Right cardiac atrium (tissue), 5 donors: ENCODE measurements around the gene FAM83E. TPM values are rescaled to one million over a fixed set of nuclear protein-coding genes. Genes with fewer than 3 reads are reported as not detected.

ENCODE experiments used
- ATAC-seq, 2 donors: fragments of 200-7000 bp; cut with Tn5 transposase; one replicate each; pipeline versions ENCODE4 v1.8.0 to v1.9.1; 2020; ENCODE audit warnings: moderate library complexity in 2 of 2, mild to moderate bottlenecking in 1 of 2
- DNase-seq, 3 donors: peaks; one replicate each; pipeline ENCODE4 v3.0.0-alpha.2; 2020
- H3K27ac ChIP-seq: one replicate; pipeline ENCODE4 v1.5.1; 2013; ENCODE audit warnings: mild to moderate bottlenecking, low read length, control low read depth, moderate library complexity
- H3K27me3 ChIP-seq: one replicate; pipeline ENCODE4 v1.6.1; 2013; ENCODE audit not compliant: control insufficient read depth, insufficient read depth
- H3K4me1 ChIP-seq: one replicate; pipeline ENCODE4 v1.6.1; 2013; ENCODE audit warnings: low read length; ENCODE audit not compliant: control insufficient read depth, insufficient read depth
- H3K4me3 ChIP-seq: one replicate; pipeline ENCODE4 v1.5.1; 2013; ENCODE audit warnings: low read length, control low read depth
- H3K9me3 ChIP-seq: one replicate; pipeline ENCODE4 v1.6.1; 2013; ENCODE audit warnings: low read length; ENCODE audit not compliant: control insufficient read depth
- WGBS: extraction: QIAGEN DNeasy Blood & Tissue Kit; methylation state at CpG from one replicate; pipeline ENCODE4 v1.1.7; 2013; 5-methylcytosine and 5-hydroxymethylcytosine counted together
- intact Hi-C, 4 donors: fragments of 100-400 bp; cut with DNase I; formaldehyde crosslinking; loops; one replicate each; pipeline versions ENCODE4 v1.11.0 to v1.14.0; 2022 to 2023
- polyA plus RNA-seq: library from polyadenylated mRNA; stranded (reverse); fragments of 200-250 nt; gene quantifications from one replicate; pipeline ENCODE4 v1.2.3, GENCODE V29; 2013
- total RNA-seq, 4 donors: library from RNA; stranded (reverse); fragmentation: NEBNext Ultra II Directional; extraction: Animal tissue kit (Norgen Biotek cat#: 25700); gene quantifications; one replicate each; pipeline ENCODE4 v1.2.1, GENCODE V29; 2021
- donor health status: healthy with polysubstance abuse.
- donor health status: DM: no; HTN: yes; CAD: no.
- donor health status: DM: no; HTN: no; CAD: no.
- donor health status: DM: no; HTN: yes; CAD: no; lungs with severe emphysema.
- donor health status: DM: yes; HTN: yes; CAD: no.

FAM83E gene
- total and polyA plus RNA-seq, 5 donors: 0.20 to 0.33 TPM; not detected in 3

DNA sequence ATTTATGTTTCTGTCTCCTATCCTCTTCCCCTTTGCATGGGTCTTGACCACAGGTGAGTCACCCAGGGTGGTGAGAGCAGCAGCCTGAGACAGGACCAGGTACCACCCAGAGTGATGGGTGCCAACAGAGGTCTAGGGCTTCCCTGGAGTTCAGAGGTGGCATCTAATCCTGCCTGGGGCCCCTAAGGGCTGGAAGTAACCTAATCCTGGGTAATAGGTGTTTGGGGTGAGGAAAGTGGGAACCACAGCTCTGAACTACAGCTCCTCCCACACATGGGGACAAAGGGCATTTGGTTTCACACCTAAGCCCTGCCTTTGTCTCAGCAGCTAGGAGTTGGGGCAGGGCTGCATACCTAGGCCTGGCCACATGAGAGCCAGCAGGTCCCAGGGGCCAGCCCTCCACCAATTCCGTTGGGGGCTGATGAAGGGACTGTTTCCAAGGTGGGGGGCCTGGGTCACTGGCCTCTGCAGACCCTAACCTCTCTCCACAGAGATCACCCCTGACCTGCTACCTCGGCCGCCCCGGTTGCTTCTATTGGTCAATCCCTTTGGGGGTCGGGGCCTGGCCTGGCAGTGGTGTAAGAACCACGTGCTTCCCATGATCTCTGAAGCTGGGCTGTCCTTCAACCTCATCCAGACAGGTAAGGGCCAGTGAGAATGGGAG, 12.5 kb upstream of the FAM83E start:
- DNase-seq: no peak
- no peak for ATAC-seq
- Histone ChIP-seq H3K27ac (no peak overlapping the region), H3K4me3 (no peak overlapping the region), H3K9me3 (no peaks in the 10 kb centered on the region), H3K27me3 (no peaks in the 10 kb centered on the region), H3K4me1 (peaks cover 2% of the 10 kb centered on the region)
- intact Hi-C loops: no loop called here
- 78% methylated on average over 6 of the region's 6 CpGs for WGBS

DNA sequence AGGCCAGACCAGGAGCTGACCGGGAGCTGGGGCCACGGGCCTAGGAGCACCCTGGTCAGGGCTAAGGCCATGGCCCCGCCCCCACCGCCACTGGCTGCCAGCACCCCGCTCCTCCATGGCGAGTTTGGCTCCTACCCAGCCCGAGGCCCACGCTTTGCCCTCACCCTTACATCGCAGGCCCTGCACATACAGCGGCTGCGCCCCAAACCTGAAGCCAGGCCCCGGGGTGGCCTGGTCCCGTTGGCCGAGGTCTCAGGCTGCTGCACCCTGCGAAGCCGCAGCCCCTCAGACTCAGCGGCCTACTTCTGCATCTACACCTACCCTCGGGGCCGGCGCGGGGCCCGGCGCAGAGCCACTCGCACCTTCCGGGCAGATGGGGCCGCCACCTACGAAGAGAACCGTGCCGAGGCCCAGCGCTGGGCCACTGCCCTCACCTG, 11.0 kb upstream of the FAM83E start:
- 94% methylated on average over 30 of the region's 30 CpGs for WGBS
- no peak for ATAC-seq
- no peak overlapping the region for H3K27ac ChIP-seq
- H3K4me1 ChIP-seq: no peaks in the 10 kb centered on the region
- no peak overlapping the region for H3K4me3 ChIP-seq
- intact Hi-C loops: no loop called here
- no peaks in the 10 kb centered on the region for H3K9me3 ChIP-seq
- DNase-seq: peak; percentile 34 to 73 (median 66)
- no peaks in the 10 kb centered on the region for H3K27me3 ChIP-seq

DNA sequence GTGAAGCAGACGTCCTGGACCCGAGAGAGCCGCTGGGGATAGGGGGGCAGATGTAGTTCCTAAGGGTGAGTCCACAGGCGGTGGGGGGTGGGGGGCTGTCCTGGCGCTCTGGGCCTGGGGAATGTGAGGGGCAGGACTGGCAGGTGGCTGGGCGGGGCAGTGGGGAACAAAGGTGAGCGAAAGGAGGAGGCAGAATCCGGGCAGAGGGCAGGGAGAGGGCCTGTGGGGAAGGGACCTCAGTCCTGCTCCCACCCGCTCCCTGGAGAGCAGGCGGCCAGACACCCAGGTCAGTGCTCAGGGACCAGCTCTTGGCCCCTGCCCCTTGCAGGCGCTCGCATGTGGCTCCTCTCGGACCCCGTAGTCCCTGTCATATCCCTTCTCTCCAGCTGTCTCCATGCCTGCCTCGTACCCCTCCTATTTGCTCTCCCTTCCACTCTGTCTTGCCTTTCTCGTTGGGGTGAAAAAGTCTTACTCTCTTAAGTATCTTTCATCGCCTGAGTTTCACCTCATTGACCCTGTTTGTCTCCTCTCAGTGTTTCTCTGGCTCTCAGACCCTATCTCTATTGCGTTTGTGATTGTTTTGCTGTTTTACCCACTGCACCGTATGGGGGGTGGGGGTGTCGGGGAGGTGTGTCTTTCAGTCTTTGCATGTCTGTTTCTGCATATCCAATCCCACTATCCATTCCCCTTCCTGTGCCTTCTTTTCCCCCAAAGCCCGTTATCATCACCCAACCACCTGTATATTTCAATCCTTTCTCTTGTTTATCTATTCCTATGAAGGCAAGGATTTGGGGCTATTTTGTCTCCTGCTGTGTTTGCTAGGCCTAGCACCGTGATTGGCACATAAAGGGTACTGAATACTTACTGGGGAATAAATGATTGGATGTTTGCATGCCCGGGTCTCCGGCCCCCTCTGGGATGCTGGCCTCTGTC, 10.2 kb upstream of the FAM83E start:
- Histone ChIP-seq H3K9me3 (no peaks in the 10 kb centered on the region), H3K27me3 (no peaks in the 10 kb centered on the region), H3K4me1 (no peaks in the 10 kb centered on the region), H3K4me3 (peak overlapping the region; percentile 43), H3K27ac (no peak overlapping the region)
- DNase-seq: peak; percentile 31 to 74 (median 66)
- no peak for ATAC-seq
- WGBS: 55% methylated on average over 24 of the region's 24 CpGs
- intact Hi-C loops: no loop called here

DNA sequence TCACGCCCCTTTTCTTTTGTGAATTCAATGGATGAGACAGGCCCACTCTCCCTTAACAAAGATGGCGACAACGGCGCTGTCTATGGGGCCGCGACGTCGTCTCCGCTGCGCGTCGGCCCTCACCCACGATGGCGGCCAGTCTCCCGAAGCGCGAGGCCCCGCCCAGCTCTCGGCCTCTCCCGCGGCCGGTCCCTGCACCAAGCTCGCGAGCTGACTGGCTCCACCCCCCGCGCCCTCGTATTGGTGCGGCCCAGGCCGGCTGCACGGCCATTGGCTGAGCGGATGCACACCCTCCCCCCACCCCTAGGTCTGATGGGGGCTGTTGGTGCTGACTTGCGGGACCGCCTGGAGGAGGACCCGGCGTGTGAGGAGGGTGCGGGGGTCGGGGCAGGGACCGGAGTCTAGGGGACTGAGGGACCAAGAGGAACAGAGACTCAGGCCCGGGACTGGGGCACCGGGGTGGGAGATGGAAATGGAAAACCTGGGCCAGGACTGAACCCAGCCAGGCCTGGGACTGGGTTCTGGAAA, 9.3 kb upstream of the FAM83E start:
- no peaks in the 10 kb centered on the region for H3K9me3 ChIP-seq
- intact Hi-C loops: no loop called here
- peak overlapping the region; percentile 43 for H3K4me3 ChIP-seq
- no peaks in the 10 kb centered on the region for H3K27me3 ChIP-seq
- DNase-seq: peak; percentile 99 to 100 (median 100)
- WGBS: 1% methylated on average over 40 of the region's 40 CpGs
- peak; percentile 88 to 89 for ATAC-seq
- no peaks in the 10 kb centered on the region for H3K4me1 ChIP-seq
- peak overlapping the region; percentile 69 for H3K27ac ChIP-seq

DNA sequence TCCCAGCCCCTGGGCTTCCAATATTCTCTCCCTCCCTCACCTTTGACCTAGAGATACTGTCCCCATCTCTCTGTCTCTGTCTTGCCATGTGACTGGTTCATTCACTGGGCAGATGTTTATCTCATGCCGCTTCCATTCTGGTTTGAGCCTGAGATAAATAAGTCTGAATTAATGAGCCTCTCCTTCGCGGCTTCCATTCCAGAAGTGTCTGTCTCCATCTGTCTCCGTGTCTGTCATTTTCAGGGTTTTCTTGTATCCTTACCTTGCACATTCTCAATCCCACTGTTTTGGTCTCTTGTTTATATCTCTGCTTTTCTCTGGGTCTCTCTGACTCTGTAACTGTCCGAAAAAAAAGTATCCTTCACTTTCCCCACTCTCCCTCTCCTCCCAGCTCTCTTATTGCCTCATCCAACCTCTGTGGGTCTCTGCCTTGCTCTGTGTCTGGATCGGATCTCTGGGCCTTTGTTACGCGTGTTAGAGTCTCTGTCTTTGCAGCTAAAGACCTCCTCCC, 8.7 kb upstream of the FAM83E start:
- 18% methylated on average over 8 of the region's 8 CpGs for WGBS

DNA sequence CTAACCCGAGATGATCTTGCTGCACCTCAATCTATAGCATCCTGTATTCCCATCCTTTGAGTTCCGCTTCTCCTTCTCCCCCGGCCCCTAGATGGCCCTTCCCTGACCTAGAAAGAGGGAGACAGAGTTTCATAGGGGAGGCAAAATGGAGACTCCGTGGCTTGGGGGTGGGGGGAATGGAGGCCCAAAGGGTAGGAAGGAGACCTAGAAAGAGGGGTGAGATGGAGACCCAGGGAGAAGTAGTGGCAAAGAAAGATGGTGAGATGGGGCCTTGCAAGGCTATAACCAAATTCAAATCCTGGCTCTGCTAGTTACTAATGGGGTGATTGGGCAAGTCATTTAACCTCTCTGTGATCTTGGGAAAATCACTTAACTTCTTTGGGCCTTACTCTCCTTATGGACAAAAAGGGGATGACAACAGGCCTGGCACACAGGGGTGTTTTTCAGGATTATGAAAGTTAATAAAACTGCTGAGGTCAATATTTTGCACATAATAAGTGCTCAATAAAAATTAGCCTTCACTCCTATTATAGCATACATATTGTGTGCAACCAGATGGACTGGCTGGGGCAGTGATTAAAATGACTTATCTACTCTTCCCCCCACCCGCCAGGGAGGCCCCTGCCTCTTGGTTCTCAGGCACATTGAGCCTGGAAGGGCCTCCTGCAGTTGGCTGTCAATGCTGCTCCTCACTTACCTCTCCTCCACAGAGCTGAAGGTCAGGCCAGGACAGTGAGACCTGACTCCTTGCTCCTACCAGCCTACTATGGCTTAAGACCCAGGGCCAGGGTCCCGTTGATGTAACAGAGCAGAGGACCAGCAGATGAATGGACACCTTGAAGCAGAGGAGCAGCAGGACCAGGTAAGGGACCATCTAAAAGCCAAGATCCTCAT, 5.1 kb upstream of the FAM83E start:
- no peaks in the 10 kb centered on the region for H3K27me3 ChIP-seq
- DNase-seq (no peak), ATAC-seq (no peak)

More for the DNA sequence above, 8.7 kb upstream of the FAM83E start:
- no peak for DNase-seq
- ATAC-seq: no peak
- Histone ChIP-seq H3K27ac (peak overlapping the region; percentile 69), H3K4me3 (no peak overlapping the region), H3K4me1 (no peaks in the 10 kb centered on the region), H3K9me3 (no peaks in the 10 kb centered on the region), H3K27me3 (no peaks in the 10 kb centered on the region)
- intact Hi-C loops: no loop called here

DNA sequence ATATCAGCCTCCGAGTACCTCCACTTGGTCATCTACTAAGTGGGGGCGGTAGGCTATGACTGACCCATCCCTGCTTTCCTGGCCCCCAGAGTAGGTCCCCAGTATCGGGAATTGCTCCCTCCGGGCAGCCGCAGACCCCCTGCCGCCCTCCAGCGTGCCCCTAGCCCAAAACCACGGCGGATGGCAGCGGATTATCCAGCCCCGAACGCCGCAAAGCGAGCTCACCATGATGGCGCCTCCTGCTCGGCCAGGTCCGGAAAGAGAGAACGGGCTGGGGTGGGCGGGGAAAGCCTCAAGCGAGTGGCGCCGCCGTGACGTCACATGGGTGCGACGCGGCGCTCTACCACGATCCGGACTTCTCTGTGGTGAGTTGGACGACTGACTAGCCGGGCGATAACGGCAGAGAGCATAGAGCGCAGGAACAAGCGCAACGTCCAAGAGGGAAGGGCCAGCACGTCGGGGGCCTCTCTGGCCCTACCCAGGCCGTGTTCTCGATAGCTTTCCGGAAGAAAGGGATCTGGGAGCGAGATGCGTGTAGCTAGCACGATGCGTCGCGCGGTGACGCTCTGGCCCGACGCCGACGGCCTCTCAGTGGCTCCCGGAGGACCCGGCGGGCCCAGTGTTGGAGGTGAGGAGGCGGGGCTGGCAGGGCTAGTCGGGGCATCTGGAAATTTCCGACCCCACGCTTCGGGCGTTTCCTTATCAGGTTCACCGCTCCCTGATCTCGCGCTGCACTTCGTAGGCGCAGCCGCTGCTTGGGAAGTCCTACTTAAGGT, 4.2 kb upstream of the FAM83E start, which contains the start of the genes RPL18 and SPHK2:
Gene RPL18, minus strand, starts transcription at position 263 of the 776 bp plus-strand sequence. Its CDS starts 35 bp downstream, at position 228.
Gene SPHK2, plus strand, starts transcription at position 591 of the 776 bp plus-strand sequence. CDS start 1,009 bp downstream, outside the sequence.
- ATAC-seq: peak; percentile 92 to 93

More for the DNA sequence above, 5.1 kb upstream of the FAM83E start:
- no peaks in the 10 kb centered on the region for H3K9me3 ChIP-seq
- H3K4me3 ChIP-seq: peak overlapping the region; percentile 57
- peaks cover 5% of the 10 kb centered on the region for H3K4me1 ChIP-seq
- intact Hi-C loops: no loop called here
- H3K27ac ChIP-seq: peak overlapping the region; percentile 97
- 30% methylated on average over 6 of the region's 6 CpGs for WGBS

DNA sequence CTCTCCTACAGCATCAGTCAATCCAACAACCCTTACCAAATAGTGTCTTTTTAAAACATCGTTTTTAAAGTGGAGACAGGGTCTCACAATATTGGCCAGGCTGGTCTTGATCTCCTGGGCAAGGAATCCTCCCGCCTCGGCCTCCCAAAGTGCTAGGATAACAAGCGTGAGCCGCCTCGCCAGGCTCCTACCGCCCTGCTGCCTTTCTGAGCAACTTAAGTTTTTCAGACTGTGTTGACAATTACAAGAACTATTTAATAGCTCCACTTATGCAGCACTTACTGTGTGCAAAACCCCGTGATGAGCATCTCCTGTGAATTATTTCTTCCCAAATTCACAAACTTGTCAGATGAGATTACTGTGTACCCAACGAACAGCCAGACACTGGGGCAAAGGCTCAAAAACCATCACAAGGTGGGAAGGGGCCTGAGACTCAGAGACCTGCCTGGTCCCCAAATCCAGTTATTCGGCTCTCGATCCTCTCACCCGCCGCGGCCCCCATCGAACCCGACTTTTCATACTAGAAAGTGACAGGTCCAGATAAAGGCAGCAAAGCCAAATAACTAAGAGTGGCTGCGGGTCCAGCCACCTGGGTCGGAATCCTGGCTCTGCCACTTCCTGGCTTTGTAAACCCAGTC, 3.5 kb upstream of the FAM83E start:
- no peak for DNase-seq
- H3K9me3 ChIP-seq: no peaks in the 10 kb centered on the region
- H3K27me3 ChIP-seq: no peaks in the 10 kb centered on the region
- intact Hi-C loops: no loop called here
- peaks cover 5% of the 10 kb centered on the region for H3K4me1 ChIP-seq
- peak overlapping the region; percentile 44 for H3K27ac ChIP-seq
- ATAC-seq: no peak
- 2% methylated on average over 18 of the region's 18 CpGs for WGBS
- peak overlapping the region; percentile 69 for H3K4me3 ChIP-seq

More for the DNA sequence above, 4.2 kb upstream of the FAM83E start, which contains the start of the genes RPL18 and SPHK2:
- under 1% methylated on average over 69 of the region's 69 CpGs for WGBS
- peak within 1 kb of the TSS; percentile 97 for H3K27ac ChIP-seq
- intact Hi-C loops: no loop called here
- peak; percentile 99 for DNase-seq
- H3K9me3 ChIP-seq: no peaks in the 10 kb centered on the region
- H3K27me3 ChIP-seq: no peaks in the 10 kb centered on the region
- H3K4me3 ChIP-seq: peak within 1 kb of the TSS; percentile 69
- H3K4me1 ChIP-seq: peaks cover 5% of the 10 kb centered on the region

DNA sequence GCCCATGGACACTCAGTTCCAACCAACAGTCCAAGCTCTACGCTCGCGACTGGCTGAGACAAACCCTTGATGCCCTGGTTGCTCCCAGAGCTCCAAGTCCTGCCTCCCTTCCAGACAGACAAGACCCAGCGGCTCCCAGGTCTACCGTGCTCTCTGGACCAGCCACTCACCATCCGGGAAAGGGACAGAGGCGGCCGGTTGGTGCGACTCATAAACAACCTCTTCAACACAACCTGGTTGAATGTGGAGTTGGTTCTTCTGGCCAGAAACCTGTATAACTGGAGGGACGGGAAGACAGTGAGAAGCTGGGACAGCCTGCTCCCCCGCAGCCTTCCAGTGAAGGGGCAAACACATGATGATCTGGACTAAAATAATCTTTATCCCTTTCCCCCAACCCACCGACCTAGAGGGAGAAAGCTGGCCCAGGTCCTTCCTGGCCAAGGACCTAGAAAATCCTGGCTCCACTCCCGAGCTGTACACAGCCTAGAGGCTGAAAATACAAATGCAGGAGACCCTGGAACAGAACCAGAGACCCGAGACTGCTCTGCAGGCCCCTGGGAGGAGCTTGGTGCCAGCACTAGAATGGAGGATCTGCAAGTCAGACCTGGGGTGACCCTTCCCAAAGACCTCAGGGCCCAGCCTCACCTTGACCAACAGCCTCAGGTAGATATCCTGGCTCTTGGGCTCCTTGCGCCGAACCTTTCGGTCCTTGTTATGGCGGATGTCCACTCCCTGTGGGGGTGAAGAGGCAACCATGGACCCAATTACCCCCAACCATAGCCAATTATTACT, 2.5 kb upstream of the FAM83E start:
- 61% methylated on average over 18 of the region's 18 CpGs for WGBS
- H3K9me3 ChIP-seq: no peaks in the 10 kb centered on the region
- intact Hi-C loops: no loop called here
- no peaks in the 10 kb centered on the region for H3K27me3 ChIP-seq
- ATAC-seq (no peak), DNase-seq (no peak)
- H3K4me3 ChIP-seq: peak overlapping the region; percentile 69
- no peak overlapping the region for H3K27ac ChIP-seq
- peaks cover 5% of the 10 kb centered on the region for H3K4me1 ChIP-seq
